Jurkat, Clone E6-1 (cell line): ENCODE data around the gene MUC22.
"Not testable (repeated sequence)": the region's sequence is repeated elsewhere in the genome, so short reads cannot be mapped to it uniquely, and the experiment has no call there.

Experiments used
- DNase-seq: peaks from one replicate; pipeline ENCODE4 v3.0.0-alpha.2; 2011; ENCODE audit warnings: low read depth, low spot score
- H3K4me3 ChIP-seq: 2 replicates; pipeline ENCODE4 v1.5.1; 2011; ENCODE audit warnings: mild to moderate bottlenecking, low read length, control low read depth, moderate library complexity

MUC22 gene

DNA sequence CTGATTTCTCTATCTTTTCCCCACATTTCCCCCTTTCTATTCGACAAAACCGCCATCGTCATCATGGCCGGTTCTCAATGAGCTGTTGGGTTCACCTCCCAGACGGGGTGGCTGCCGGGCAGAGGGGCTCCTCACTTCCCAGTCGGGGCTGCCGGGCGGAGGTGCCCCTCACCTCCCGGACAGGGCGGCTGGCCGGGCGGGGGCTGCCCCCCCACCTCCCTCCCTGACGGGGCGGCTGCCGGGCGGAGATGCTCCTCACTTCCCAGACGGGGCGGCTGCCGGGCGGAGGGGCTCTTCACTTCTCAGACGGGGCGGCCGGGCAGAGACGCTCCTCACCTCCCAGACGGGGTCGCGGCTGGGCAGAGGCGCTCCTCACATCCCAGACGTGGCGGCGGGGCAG lies 56.8 kb downstream of the MUC22 start:
- H3K4me3 ChIP-seq, DNase-seq: not testable (repeated sequence)

- DNase-seq, H3K4me3 ChIP-seq: not testable (repeated sequence)
Observed at GRCh38 chr6:31067891-31068668, 57.8 kb downstream of the MUC22 start.

DNA sequence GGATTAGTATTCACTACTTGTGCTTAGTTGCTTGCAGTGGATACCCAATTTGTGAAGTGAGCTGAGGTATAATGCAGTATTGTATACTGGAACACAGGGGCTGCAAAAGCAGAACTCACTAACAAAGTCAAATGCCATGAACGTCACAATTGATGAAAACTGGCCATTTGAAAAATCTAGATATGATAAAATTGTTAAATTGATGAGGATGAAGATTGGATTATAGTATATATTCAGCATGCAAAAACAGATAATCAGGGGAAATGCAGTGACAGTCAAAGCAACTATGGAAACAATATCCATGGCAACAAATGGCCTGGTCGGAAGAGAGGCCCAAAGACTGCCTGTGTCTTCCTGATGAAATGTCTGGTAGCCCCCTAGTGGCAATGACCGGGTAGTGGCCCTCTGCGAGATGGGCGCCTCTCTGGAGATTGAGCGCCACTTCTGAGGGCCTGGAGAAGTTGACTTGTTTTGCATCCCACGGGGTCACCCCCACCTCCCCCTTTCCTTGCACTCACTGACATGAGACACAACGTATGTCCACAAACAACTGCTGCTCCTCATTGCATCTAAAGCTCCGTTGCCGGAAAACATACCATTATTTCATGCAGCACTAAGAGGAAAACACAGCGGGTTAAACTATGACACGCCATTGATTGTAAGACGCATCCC lies 58.5 kb downstream of the MUC22 start:
- no peak overlapping the region for H3K4me3 ChIP-seq
- peak; percentile 73 for DNase-seq

- no peak for DNase-seq
- no peak overlapping the region for H3K4me3 ChIP-seq
Observed at GRCh38 chr6:31070711-31071197, 60.5 kb downstream of the MUC22 start.

DNA sequence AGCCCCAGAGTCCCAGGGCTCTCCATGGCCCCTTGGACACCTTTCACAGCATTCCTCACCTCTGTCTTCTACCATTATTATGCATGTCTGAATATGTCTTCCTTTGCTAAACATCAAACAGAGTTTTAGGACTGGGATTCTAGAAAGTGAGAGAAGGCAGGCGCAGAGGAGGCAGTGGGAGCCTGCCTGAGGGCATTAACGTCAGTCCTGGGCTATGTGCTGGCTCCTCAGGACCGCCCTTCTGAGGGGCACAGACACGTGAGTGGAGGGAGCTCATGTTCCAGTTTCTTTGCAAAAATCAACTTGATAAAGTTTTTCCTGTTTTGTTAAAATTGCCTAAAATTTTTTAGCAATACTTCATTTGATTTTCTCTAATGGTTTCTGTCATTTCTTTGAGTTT lies 64.1 kb downstream of the MUC22 start:
- H3K4me3 ChIP-seq, result no peak overlapping the region
- DNase-seq, result no peak

DNA sequence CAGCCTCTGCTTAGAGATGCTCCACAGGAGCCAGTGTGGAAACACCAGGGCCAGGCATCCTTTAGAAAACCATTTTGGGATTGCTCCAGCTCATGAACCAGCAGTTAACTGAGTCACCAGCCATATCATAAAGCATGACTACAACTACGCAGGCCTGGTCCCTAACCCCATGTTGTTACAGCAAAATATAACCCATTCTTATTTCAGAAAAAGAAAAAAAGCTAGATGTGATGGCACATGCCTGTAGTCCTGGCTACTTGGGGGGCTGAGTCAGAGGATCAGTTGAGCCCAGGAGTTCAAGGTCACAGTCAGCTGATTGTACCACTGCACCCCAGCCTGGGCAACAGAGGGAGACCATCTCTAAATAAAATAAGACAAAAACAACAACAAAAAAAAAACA lies 65.3 kb downstream of the MUC22 start:
- DNase-seq, result no peak
- H3K4me3 ChIP-seq, result no peak overlapping the region

DNA sequence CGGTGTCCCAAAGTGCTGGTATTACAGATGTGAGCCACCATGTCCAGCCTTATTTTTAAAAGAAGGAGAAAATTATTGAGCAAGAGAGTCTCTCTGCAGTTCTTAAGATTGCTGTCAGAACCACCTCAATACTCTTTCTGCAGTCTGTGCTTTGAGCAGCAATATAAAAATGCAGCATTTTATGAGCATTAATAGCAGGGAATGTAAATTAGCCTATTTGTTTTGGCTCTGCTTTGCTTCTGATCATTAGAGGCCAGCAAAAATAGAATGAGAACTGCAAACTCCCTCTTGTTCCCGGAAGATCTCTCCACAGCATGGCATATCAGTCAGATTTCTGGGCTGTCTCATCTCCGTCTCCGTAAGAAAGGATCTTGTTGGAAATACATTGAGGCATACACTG lies 66.3 kb downstream of the MUC22 start:
- DNase-seq, result no peak
- no peak overlapping the region for H3K4me3 ChIP-seq

DNA sequence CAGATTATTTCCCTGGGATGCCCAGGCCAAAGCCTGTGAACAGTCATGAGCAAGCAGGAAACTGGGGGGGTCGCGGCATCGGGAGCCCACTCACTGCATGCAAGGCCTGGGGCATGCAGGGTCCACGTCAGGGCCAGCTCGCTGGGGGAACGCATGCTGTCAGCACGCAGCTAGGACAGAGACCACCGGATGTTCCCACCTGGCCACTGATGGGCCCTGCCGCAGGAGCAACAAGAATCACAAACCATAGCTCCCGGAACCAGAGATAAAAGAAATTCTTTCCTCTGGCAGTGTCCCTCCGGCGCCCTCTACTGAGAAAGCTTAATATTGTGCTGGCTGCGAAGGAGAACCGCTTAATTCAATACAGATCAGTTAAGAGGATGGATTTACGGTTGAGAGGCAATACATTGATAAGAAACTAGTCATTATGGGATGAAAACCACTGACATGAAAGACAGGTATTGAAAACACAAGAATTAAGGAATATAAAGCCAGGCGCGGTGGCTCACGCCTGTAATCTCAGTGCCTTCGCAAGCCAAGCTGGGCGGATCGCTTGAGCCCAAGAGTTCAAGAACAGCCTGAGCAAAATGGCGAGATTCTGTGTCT lies 69.5 kb downstream of the MUC22 start:
- no peak overlapping the region for H3K4me3 ChIP-seq
- DNase-seq, result no peak

- no peak for DNase-seq
- H3K4me3 ChIP-seq, result no peak overlapping the region
Observed at GRCh38 chr6:31081872-31082271, 71.6 kb downstream of the MUC22 start.

DNA sequence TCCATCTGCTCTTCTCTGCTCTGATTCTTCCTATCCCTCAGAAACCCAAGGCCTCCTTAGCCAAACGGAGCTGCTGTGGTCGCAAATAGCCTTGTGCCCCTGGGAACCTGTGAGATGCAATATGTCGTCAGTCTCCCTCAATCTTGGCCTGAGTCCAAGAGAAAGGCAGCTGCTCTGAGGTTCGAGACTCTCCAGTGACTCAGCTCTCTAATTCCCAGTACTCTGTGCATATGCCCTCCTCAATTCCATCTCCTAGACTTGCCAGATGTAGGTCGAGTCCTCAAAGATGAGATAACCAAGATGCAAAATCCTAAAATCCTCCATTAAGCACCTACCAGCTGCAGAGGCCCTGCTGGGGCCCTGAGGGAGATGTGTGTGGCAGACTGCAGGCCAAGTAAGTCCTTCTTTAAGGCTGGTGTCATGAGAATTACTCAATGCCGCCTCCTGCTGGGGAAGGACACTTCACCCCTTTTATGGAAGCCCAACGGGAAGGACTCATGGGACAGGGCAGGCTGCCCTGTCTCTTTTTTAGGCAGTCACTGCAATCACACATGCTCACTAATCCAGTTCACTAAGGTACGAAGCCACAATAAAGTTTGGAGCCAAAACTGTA lies 73.6 kb downstream of the MUC22 start:
- no peak overlapping the region for H3K4me3 ChIP-seq
- DNase-seq, result peak; percentile 58
